H9 (cell line): ENCODE data around the gene ZSCAN30. TPM values are rescaled to one million over a fixed set of nuclear protein-coding genes. Genes with fewer than 3 reads are reported as not detected.

Experiments
- DNase-seq: peaks from one replicate; pipeline ENCODE4 v3.0.0-alpha.2; 2017
- H2AFZ ChIP-seq: one replicate; pipeline ENCODE4 v1.6.1; 2013; ENCODE audit warnings: mild to moderate bottlenecking, low read length, control low read depth, moderate library complexity
- H2AK5ac ChIP-seq: 2 replicates; pipeline ENCODE4 v1.6.1; 2013; ENCODE audit warnings: low read length, control low read depth, mixed read lengths; ENCODE audit not compliant: insufficient read length
- H2BK120ac ChIP-seq: one replicate; pipeline ENCODE4 v1.6.1; 2013; ENCODE audit warnings: low read depth, mild to moderate bottlenecking, low read length, control low read depth, inconsistent platforms; ENCODE audit not compliant: poor library complexity, severe bottlenecking
- H2BK12ac ChIP-seq: 2 replicates; pipeline ENCODE4 v1.6.1; 2013; ENCODE audit warnings: low read length, control low read depth, mixed read lengths, low read depth; ENCODE audit not compliant: insufficient read length
- H2BK15ac ChIP-seq: 2 replicates; pipeline ENCODE4 v1.6.1; 2013; ENCODE audit warnings: low read depth, low read length, control low read depth
- H2BK20ac ChIP-seq: one replicate; pipeline ENCODE4 v1.6.1; 2013; ENCODE audit warnings: low read depth, mild to moderate bottlenecking, low read length, control low read depth, inconsistent platforms; ENCODE audit not compliant: poor library complexity, severe bottlenecking
- H2BK5ac ChIP-seq: 2 replicates; pipeline ENCODE4 v1.6.1; 2013; ENCODE audit warnings: low read length, control low read depth, mixed read lengths; ENCODE audit not compliant: insufficient read length
- H3K14ac ChIP-seq: 2 replicates; pipeline ENCODE4 v1.6.1; 2013; ENCODE audit warnings: low read length, control low read depth; ENCODE audit not compliant: insufficient read depth
- H3K18ac ChIP-seq: 2 replicates; pipeline ENCODE4 v1.6.1; 2013; ENCODE audit warnings: low read depth, mild to moderate bottlenecking, mixed read lengths, low read length, control low read depth; ENCODE audit not compliant: insufficient read length
- H3K23ac ChIP-seq: 2 replicates; pipeline ENCODE4 v1.6.1; 2013; ENCODE audit warnings: low read length, control low read depth, mixed read lengths, low read depth; ENCODE audit not compliant: insufficient read length
- H3K23me2 ChIP-seq: 2 replicates; pipeline ENCODE4 v1.6.1; 2013; ENCODE audit warnings: low read depth, mild to moderate bottlenecking, mixed read lengths, low read length, control low read depth; ENCODE audit not compliant: insufficient read length, poor library complexity, severe bottlenecking
- H3K27ac ChIP-seq: 2 replicates; pipeline ENCODE4 v1.5.1; 2013; ENCODE audit warnings: low read length, control low read depth, mixed read lengths, low read depth; ENCODE audit not compliant: insufficient read length
- H3K27me3 ChIP-seq: 2 replicates; pipeline ENCODE4 v1.6.1; 2013; ENCODE audit warnings: low read length, control low read depth, inconsistent platforms; ENCODE audit not compliant: insufficient read depth
- H3K4ac ChIP-seq: 2 replicates; pipeline ENCODE4 v1.6.1; 2013; ENCODE audit warnings: low read depth, mild to moderate bottlenecking, control low read depth, inconsistent platforms, low read length, moderate library complexity
- H3K4me1 ChIP-seq: 2 replicates; pipeline ENCODE4 v1.6.1; 2013; ENCODE audit warnings: low read length, control low read depth, inconsistent platforms; ENCODE audit not compliant: insufficient read depth
- H3K4me2 ChIP-seq: 2 replicates; pipeline ENCODE4 v1.6.1; 2013; ENCODE audit warnings: low read length, control low read depth, mixed read lengths; ENCODE audit not compliant: insufficient read length, insufficient read depth
- H3K56ac ChIP-seq: 2 replicates; pipeline ENCODE4 v1.6.1; 2013; ENCODE audit warnings: low read depth, mild to moderate bottlenecking, mixed read lengths, low read length, control low read depth; ENCODE audit not compliant: insufficient read length
- H3K79me1 ChIP-seq: 2 replicates; pipeline ENCODE4 v1.6.1; 2013; ENCODE audit warnings: low read depth, mild to moderate bottlenecking, moderate library complexity, low read length, control low read depth, inconsistent platforms; ENCODE audit not compliant: insufficient read depth, poor library complexity, severe bottlenecking
- H3K79me2 ChIP-seq: 2 replicates; pipeline ENCODE4 v1.6.1; 2013; ENCODE audit warnings: low read length, control low read depth, inconsistent platforms; ENCODE audit not compliant: insufficient read depth
- H3K9ac ChIP-seq: 2 replicates; pipeline ENCODE4 v1.6.1; 2013; ENCODE audit warnings: low read length, control low read depth, mixed read lengths; ENCODE audit not compliant: insufficient read length; ENCODE audit errors: extremely low read depth
- H3K9me3 ChIP-seq: one replicate; pipeline ENCODE4 v1.6.1; 2013; ENCODE audit warnings: low read depth, low read length, inconsistent platforms; ENCODE audit not compliant: control insufficient read depth
- H3T11ph ChIP-seq: one replicate; pipeline ENCODE4 v1.6.1; 2013; ENCODE audit warnings: mild to moderate bottlenecking, low read length, control low read depth, inconsistent platforms
- H4K20me1 ChIP-seq: one replicate; pipeline ENCODE4 v1.6.1; 2013; ENCODE audit not compliant: control insufficient read depth, insufficient read length, insufficient read depth
- H4K5ac ChIP-seq: 2 replicates; pipeline ENCODE4 v1.6.1; 2013; ENCODE audit warnings: low read depth, mild to moderate bottlenecking, mixed read lengths, low read length, control low read depth; ENCODE audit not compliant: insufficient read length
- H4K8ac ChIP-seq: replicated peaks from 2 replicates; pipeline ENCODE4 v1.6.1; 2013; ENCODE audit warnings: low read length, control low read depth, mixed read lengths, low read depth; ENCODE audit not compliant: insufficient read length
- H4K91ac ChIP-seq: 2 replicates; pipeline ENCODE4 v1.6.1; 2013; ENCODE audit warnings: low read depth, mild to moderate bottlenecking, moderate library complexity, mixed read lengths, low read length, control low read depth; ENCODE audit not compliant: insufficient read length
- H3K27ac Mint-ChIP-seq, 3 experiments: 2 replicates in 2 of 3; 3 replicates in 1 of 3; pipeline ENCODE4 v1.8.0; 2020 to 2021; ENCODE audit warnings: mixed read lengths in 3 of 3, mild to moderate bottlenecking in 1 of 3, moderate library complexity in 1 of 3
- H3K27me3 Mint-ChIP-seq: 2 replicates; pipeline ENCODE4 v1.8.0; 2021; ENCODE audit warnings: low read depth, mild to moderate bottlenecking, moderate library complexity, mixed read lengths
- H3K36me3 Mint-ChIP-seq, 3 experiments: 2 replicates in 2 of 3; 3 replicates in 1 of 3; pipeline ENCODE4 v1.8.0; 2020 to 2021; ENCODE audit warnings: low read depth in 3 of 3, mixed read lengths in 3 of 3; ENCODE audit not compliant: insufficient read depth in 1 of 3
- H3K4me1 Mint-ChIP-seq, 2 experiments: 2 replicates each; pipeline ENCODE4 v1.8.0; 2020; ENCODE audit warnings: mixed read lengths in 2 of 2
- H3K4me3 Mint-ChIP-seq, 2 experiments: 2 replicates in 1 of 2; 3 replicates in 1 of 2; pipeline ENCODE4 v1.8.0; 2020 to 2021; ENCODE audit warnings: mild to moderate bottlenecking in 2 of 2, mixed read lengths in 2 of 2, moderate library complexity in 1 of 2
- H3K9me3 Mint-ChIP-seq, 2 experiments: 2 replicates in 1 of 2; 3 replicates in 1 of 2; pipeline ENCODE4 v1.8.0; 2020; ENCODE audit warnings: mild to moderate bottlenecking in 2 of 2, mixed read lengths in 2 of 2, moderate library complexity in 1 of 2
- CTCF ChIP-seq: fragments of 200-600 bp; sonication (generic); conservative IDR thresholded peaks from 3 replicates; pipeline ENCODE4 v1.8.0; 2021; ENCODE audit warnings: antibody characterized with exemption, mild to moderate bottlenecking
- WGBS: extraction: QIAGEN DNeasy Blood & Tissue Kit; methylation state at CpG from one replicate; pipeline ENCODE4 v1.1.7; 2013; ENCODE audit warnings: missing lambda C conversion rate, low lambda C conversion rate, mixed read lengths; ENCODE audit not compliant: insufficient read length; ENCODE audit errors: extremely low coverage; 5-methylcytosine and 5-hydroxymethylcytosine counted together
- total RNA-seq: library from RNA; stranded (reverse); gene quantifications from 2 replicates; pipeline ENCODE4 v1.2.1, GENCODE V29; 2021

ZSCAN30 gene
- total RNA-seq, 1 experiment from 2014 or later = 11.6 TPM

GRCh38 chr18:35311496-35311895 lies 21.5 kb upstream of the ZSCAN30 start:
- H3T11ph ChIP-seq = no peak overlapping the region
- Mint-ChIP-seq H3K4me3 (no peak overlapping the region), H3K27ac (no peak overlapping the region), H3K4me1 (no peaks in the 10 kb centered on the region), H3K9me3 (peaks cover 45 to 60% of the 10 kb centered on the region in 2 experiments), H3K36me3 (peaks cover 16 to 27% (median 19%) of the 10 kb centered on the region in 3 experiments), H3K27me3 (0 out of 2 replicates have a peak, but pooled peaks cover 4% of the 10 kb centered on the region)
- no peak overlapping the region for H4K91ac ChIP-seq
- no peak overlapping the region for H3K23ac ChIP-seq
- no peaks in the 10 kb centered on the region for H3K79me2 ChIP-seq
- WGBS = no CpG with 5 or more reads among the region's 2 CpGs
- no peaks in the 10 kb centered on the region for H3K79me1 ChIP-seq
- no peak overlapping the region for H3K18ac ChIP-seq
- no peak overlapping the region for H2AK5ac ChIP-seq
- no peak overlapping the region for H2BK15ac ChIP-seq
- H3K9ac ChIP-seq = no peak overlapping the region
- H3K4ac ChIP-seq = no peak overlapping the region
- no peak overlapping the region for H2BK20ac ChIP-seq
- H3K14ac ChIP-seq = no peak overlapping the region
- no peaks in the 10 kb centered on the region for H4K20me1 ChIP-seq
- H4K8ac ChIP-seq = no peak overlapping the region
- H2BK120ac ChIP-seq = no peak overlapping the region
- no peak for DNase-seq
- H3K27me3 ChIP-seq = no peaks in the 10 kb centered on the region
- peaks cover 14% of the 10 kb centered on the region for H3K9me3 ChIP-seq
- no peak overlapping the region for H2BK12ac ChIP-seq
- H3K27ac ChIP-seq = no peak overlapping the region
- no peak overlapping the region for H4K5ac ChIP-seq
- no peak overlapping the region for H2BK5ac ChIP-seq
- no peaks in the 10 kb centered on the region for H3K23me2 ChIP-seq
- H3K4me1 ChIP-seq = no peaks in the 10 kb centered on the region
- no peak overlapping the region for H3K56ac ChIP-seq
- no peak overlapping the region for H3K4me2 ChIP-seq
- no peak overlapping the region for H2AFZ ChIP-seq
- no peak for TF ChIP-seq CTCF
